ENCODE results near the gene STRBP. TPM values are rescaled to one million over a fixed set of nuclear protein-coding genes. Genes with fewer than 3 reads are reported as not detected.

Gene STRBP
- total and polyA plus RNA-seq, 2 of the 8 experiments (the other 6 are each of a cell fraction or from before 2014, with no cell fraction given) = 29.7 to 105 TPM

DNA sequence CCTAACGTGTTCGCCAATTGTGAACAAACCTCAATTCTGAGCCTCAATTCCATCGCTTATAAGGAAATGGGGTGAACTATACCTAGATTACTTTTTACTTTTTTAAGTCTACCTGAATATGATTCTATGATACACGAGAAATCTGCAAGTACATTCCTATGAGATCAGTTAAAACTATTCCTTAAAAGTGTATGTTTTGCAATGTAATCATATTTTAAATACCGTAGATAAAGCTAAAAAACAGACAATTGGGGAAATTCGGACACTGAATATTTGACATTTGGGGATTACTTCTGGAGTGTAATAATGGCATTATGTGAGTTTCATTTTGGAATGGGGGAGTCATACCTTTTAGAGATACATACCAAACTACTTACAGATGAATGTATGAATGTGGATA is 62.3 kb downstream of the STRBP start:
- Histone ChIP-seq H2BK15ac (ENCODE audit: low read length) (no peak overlapping the region), H4K8ac (ENCODE audit: extremely low read depth, insufficient read depth, low read length) (no peak overlapping the region), H3K4me2 (ENCODE audit: insufficient read depth in 1 of 2, low read depth in 2 of 2, low read length in 2 of 2) (no peak overlapping the region), H3K27me3 (replicated peaks in 1 of 4; ENCODE audit: control insufficient read depth in 3 of 4, extremely low read depth in 1 of 4, insufficient read depth in 3 of 4, low read length in 3 of 4) (no peaks in the 10 kb centered on the region), H4K91ac (replicated peaks; ENCODE audit: insufficient read length, low read length) (no peak overlapping the region), H3K23me2 (ENCODE audit: low read depth, low read length) (no peaks in the 10 kb centered on the region), H2AK5ac (ENCODE audit: low read depth, low read length) (no peak overlapping the region), H3K79me1 (ENCODE audit: low read depth, low read length) (no peaks in the 10 kb centered on the region; the same call in 1 of the 2 replicates), H2BK120ac (replicated peaks; ENCODE audit: low read depth, low read length) (no peak overlapping the region), H3K4me1 (replicated peaks in 1 of 4; ENCODE audit: control insufficient read depth in 3 of 4, insufficient read depth in 4 of 4, low read length in 3 of 4) (no peaks in the 10 kb centered on the region), H3K18ac (ENCODE audit: extremely low read depth, low read length) (no peak overlapping the region), H3K4me3 (ENCODE audit: extremely low read depth in 1 of 4, insufficient read depth in 2 of 4, low read depth in 3 of 4, low read length in 4 of 4) (no peak overlapping the region), H3K79me2 (ENCODE audit: control insufficient read depth in 1 of 2, insufficient read depth in 2 of 2, low read length in 2 of 2) (peaks cover 0 to 50% of the 10 kb centered on the region in 2 experiments; a peak in 2 of 4 replicates), H3K14ac (ENCODE audit: insufficient read length) (no peak overlapping the region), H3K4ac (replicated peaks; ENCODE audit: insufficient read length, low read depth, low read length) (no peak overlapping the region), H3K9ac (replicated peaks in 1 of 4; ENCODE audit: extremely low read depth in 1 of 4, low read depth in 3 of 4, low read length in 3 of 4) (no peak overlapping the region), H2BK12ac (ENCODE audit: low read depth, low read length) (no peak overlapping the region), H3K56ac (replicated peaks; ENCODE audit: insufficient read length, low read depth, low read length) (no peak overlapping the region), H2BK5ac (ENCODE audit: low read depth, low read length) (no peak overlapping the region), H2BK20ac (ENCODE audit: low read length) (no peak overlapping the region), H2AFZ (ENCODE audit: low read length) (no peak overlapping the region), H3K23ac (ENCODE audit: insufficient read length) (no peak overlapping the region), H3K27ac (ENCODE audit: low read depth, low read length) (no peak overlapping the region), H4K5ac (ENCODE audit: insufficient read length, low read depth, low read length) (no peak overlapping the region), H3K9me3 (ENCODE audit: insufficient read depth in 2 of 2, low read depth in 1 of 2, low read length in 1 of 2) (no peaks in the 10 kb centered on the region), H4K20me1 (replicated peaks in 1 of 2; ENCODE audit: control insufficient read depth in 1 of 2, insufficient read depth in 2 of 2, low read length in 2 of 2) (peaks cover 5 to 9% of the 10 kb centered on the region in 2 experiments), H3K36me3 (ENCODE audit: control insufficient read depth in 2 of 4, insufficient read depth in 4 of 4, low read length in 3 of 4) (no peaks in the 10 kb centered on the region)
- FAIRE-seq (no peak), DNase-seq (ENCODE audit: low read depth in 1 of 2, low spot score in 2 of 2) (no peak)
- 92% methylated on average over 6 of the region's 6 CpGs; no CpG with 5 or more reads in 1 of the 2 experiments for WGBS, 2 experiments (ENCODE audit: extremely low coverage in 1 of 2, insufficient coverage in 1 of 2, insufficient read length in 1 of 2, insufficient replicate concordance in 2 of 2, low coverage in 1 of 2, low lambda C conversion rate in 2 of 2, missing lambda C conversion rate in 1 of 2)
- POLR2A ChIA-PET (ENCODE audit: partially characterized antibody) = interaction anchor here (0.7 kb wide), 1 partner anchor 8 kb away, joined by 3 read pairs; no protein-coding TSS in a partner anchor
- no peak for TF ChIP-seq PHF8 (conservative IDR thresholded peaks at IDR 0.05; ENCODE audit: low read depth, low read length)
- no peak for TF ChIP-seq FOSL1 (IDR thresholded peaks at IDR 0.05; ENCODE audit: insufficient read depth, low read depth, low read length)
- no peak for TF ChIP-seq TEAD4 (IDR thresholded peaks at IDR 0.05; ENCODE audit: low read depth, low read length)
- no peak for TF ChIP-seq ZNF274 (IDR thresholded peaks at IDR 0.05; ENCODE audit: borderline replicate concordance, extremely low read depth, low read length)
- TF ChIP-seq CREB1 (IDR thresholded peaks at IDR 0.05) = no peak
- no peak for TF ChIP-seq KDM5A (IDR thresholded peaks at IDR 0.05; ENCODE audit: low read length)
- TF ChIP-seq MAFK (IDR thresholded peaks at IDR 0.05; ENCODE audit: low read depth, low read length) = no peak
- TF ChIP-seq, protein P1, sequence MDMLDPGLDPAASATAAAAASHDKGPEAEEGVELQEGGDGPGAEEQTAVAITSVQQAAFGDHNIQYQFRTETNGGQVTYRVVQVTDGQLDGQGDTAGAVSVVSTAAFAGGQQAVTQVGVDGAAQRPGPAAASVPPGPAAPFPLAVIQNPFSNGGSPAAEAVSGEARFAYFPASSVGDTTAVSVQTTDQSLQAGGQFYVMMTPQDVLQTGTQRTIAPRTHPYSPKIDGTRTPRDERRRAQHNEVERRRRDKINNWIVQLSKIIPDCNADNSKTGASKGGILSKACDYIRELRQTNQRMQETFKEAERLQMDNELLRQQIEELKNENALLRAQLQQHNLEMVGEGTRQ (IDR thresholded peaks at IDR 0.05; ENCODE audit: low read length) = no peak
- no peak for TF ChIP-seq SRF (IDR thresholded peaks at IDR 0.05; ENCODE audit: low read depth, low read length)
- TF ChIP-seq SP4 (IDR thresholded peaks at IDR 0.05; ENCODE audit: low read length) = no peak
- CTCF ChIA-PET (ENCODE audit: partially characterized antibody) = interaction anchor here (1.3 kb wide), 1 partner anchor 10 kb away, joined by 3 read pairs; no protein-coding TSS in a partner anchor

Data from H1 (cell line).